Mucosa of stomach (tissue), 1 donor: ENCODE results near the gene NKTR.

Experiments
- H3K27me3 ChIP-seq: one replicate; pipeline ENCODE4 v1.7.0; 2013; ENCODE audit warnings: mild to moderate bottlenecking, low read length; ENCODE audit not compliant: control insufficient read depth, insufficient read depth
- H3K36me3 ChIP-seq: one replicate; pipeline ENCODE4 v1.7.0; 2013; ENCODE audit warnings: low read length; ENCODE audit not compliant: control insufficient read depth, insufficient read depth
- H3K4me1 ChIP-seq: one replicate; pipeline ENCODE4 v1.7.0; 2013; ENCODE audit warnings: mild to moderate bottlenecking, low read length; ENCODE audit not compliant: control insufficient read depth, insufficient read depth
- H3K4me3 ChIP-seq: one replicate; pipeline ENCODE4 v1.7.0; 2013; ENCODE audit warnings: low read length
- H3K9ac ChIP-seq: one replicate; pipeline ENCODE4 v1.7.0; 2013; ENCODE audit warnings: mild to moderate bottlenecking, low read length, moderate library complexity
- H3K9me3 ChIP-seq: one replicate; pipeline ENCODE4 v1.7.0; 2013; ENCODE audit warnings: mild to moderate bottlenecking, low read length, moderate library complexity; ENCODE audit not compliant: control insufficient read depth
- donor health status: Pancreatic carcinoma.

Gene NKTR

GRCh38 chr3:42683875-42684598 lies 83.6 kb downstream of the NKTR start:
- Histone ChIP-seq H3K9ac (no peak overlapping the region), H3K36me3 (no peaks in the 10 kb centered on the region), H3K4me1 (no peaks in the 10 kb centered on the region), H3K9me3 (no peaks in the 10 kb centered on the region), H3K4me3 (no peak overlapping the region), H3K27me3 (peaks cover 21% of the 10 kb centered on the region)

GRCh38 chr3:42684632-42685362 lies 84.3 kb downstream of the NKTR start:
- Histone ChIP-seq H3K9me3 (no peaks in the 10 kb centered on the region), H3K4me1 (no peaks in the 10 kb centered on the region), H3K9ac (no peak overlapping the region)

GRCh38 chr3:42685363-42685881 lies 84.9 kb downstream of the NKTR start, which contains the start of gene KLHL40:
Gene KLHL40, plus strand, starts transcription at chr3:42685537. Its CDS starts 82 bp downstream, at chr3:42685619.
- Histone ChIP-seq H3K4me3 (no peak within 1 kb of the TSS), H3K36me3 (no peaks in the 10 kb centered on the region), H3K4me1 (no peaks in the 10 kb centered on the region), H3K27me3 (peaks cover 21% of the 10 kb centered on the region), H3K9ac (no peak within 1 kb of the TSS), H3K9me3 (no peaks in the 10 kb centered on the region)

More at GRCh38 chr3:42684632-42685362, 84.3 kb downstream of the NKTR start:
- no peak overlapping the region for H3K4me3 ChIP-seq
- H3K27me3 ChIP-seq, result peaks cover 21% of the 10 kb centered on the region
- no peaks in the 10 kb centered on the region for H3K36me3 ChIP-seq

GRCh38 chr3:42685891-42686820 lies 85.7 kb downstream of the NKTR start:
- no peak overlapping the region for H3K9ac ChIP-seq
- peaks cover 21% of the 10 kb centered on the region for H3K27me3 ChIP-seq
- H3K9me3 ChIP-seq, result no peaks in the 10 kb centered on the region
- no peaks in the 10 kb centered on the region for H3K36me3 ChIP-seq
- no peak overlapping the region for H3K4me3 ChIP-seq
- H3K4me1 ChIP-seq, result no peaks in the 10 kb centered on the region

- Histone ChIP-seq H3K9me3 (no peaks in the 10 kb centered on the region), H3K36me3 (no peaks in the 10 kb centered on the region), H3K9ac (no peak overlapping the region), H3K4me1 (no peaks in the 10 kb centered on the region), H3K4me3 (no peak overlapping the region), H3K27me3 (peaks cover 21% of the 10 kb centered on the region)
Observed at GRCh38 chr3:42686832-42687650, 86.6 kb downstream of the NKTR start.

GRCh38 chr3:42688016-42688415 lies 87.5 kb downstream of the NKTR start:
- Histone ChIP-seq H3K4me3 (no peak overlapping the region), H3K9me3 (no peaks in the 10 kb centered on the region), H3K27me3 (peaks cover 21% of the 10 kb centered on the region), H3K4me1 (no peaks in the 10 kb centered on the region), H3K9ac (no peak overlapping the region), H3K36me3 (no peaks in the 10 kb centered on the region)

- no peaks in the 10 kb centered on the region for H3K36me3 ChIP-seq
- no peak overlapping the region for H3K9ac ChIP-seq
- H3K4me1 ChIP-seq, result no peaks in the 10 kb centered on the region
- no peak overlapping the region for H3K4me3 ChIP-seq
- no peaks in the 10 kb centered on the region for H3K9me3 ChIP-seq
- H3K27me3 ChIP-seq, result peaks cover 21% of the 10 kb centered on the region
Observed at GRCh38 chr3:42688487-42689420, 88.3 kb downstream of the NKTR start.

GRCh38 chr3:42689421-42690014 lies 89.0 kb downstream of the NKTR start:
- H3K27me3 ChIP-seq, result peaks cover 21% of the 10 kb centered on the region
- H3K9ac ChIP-seq, result no peak overlapping the region
- no peaks in the 10 kb centered on the region for H3K9me3 ChIP-seq
- no peak overlapping the region for H3K4me3 ChIP-seq
- no peaks in the 10 kb centered on the region for H3K4me1 ChIP-seq
- H3K36me3 ChIP-seq, result no peaks in the 10 kb centered on the region

- Histone ChIP-seq H3K36me3 (no peaks in the 10 kb centered on the region), H3K4me3 (no peak overlapping the region), H3K27me3 (peaks cover 19% of the 10 kb centered on the region), H3K9me3 (no peaks in the 10 kb centered on the region), H3K4me1 (no peaks in the 10 kb centered on the region), H3K9ac (no peak overlapping the region)
Observed at GRCh38 chr3:42690191-42690590, 89.7 kb downstream of the NKTR start.
